NCI-H460 (cell line): ENCODE data around the gene TSPAN5. TPM values are rescaled to one million over a fixed set of nuclear protein-coding genes. Genes with fewer than 3 reads are reported as not detected.
"Not testable (repeated sequence)": the region's sequence is repeated elsewhere in the genome, so short reads cannot be mapped to it uniquely, and the experiment has no call there.

Source experiments
- DNase-seq: peaks from one replicate; pipeline ENCODE4 v3.0.0-alpha.2; 2016; ENCODE audit warnings: low read depth; ENCODE audit errors: extremely low read depth
- total RNA-seq: library from RNA; depleted of rRNA; stranded (reverse); fragments of >200 nt; shearing (Covaris generic); gene quantifications from 2 replicates; pipeline ENCODE4 v1.2.3, GENCODE V29; 2014

Gene TSPAN5
- total RNA-seq, 1 experiment from 2014 or later = 3.0 TPM

DNA sequence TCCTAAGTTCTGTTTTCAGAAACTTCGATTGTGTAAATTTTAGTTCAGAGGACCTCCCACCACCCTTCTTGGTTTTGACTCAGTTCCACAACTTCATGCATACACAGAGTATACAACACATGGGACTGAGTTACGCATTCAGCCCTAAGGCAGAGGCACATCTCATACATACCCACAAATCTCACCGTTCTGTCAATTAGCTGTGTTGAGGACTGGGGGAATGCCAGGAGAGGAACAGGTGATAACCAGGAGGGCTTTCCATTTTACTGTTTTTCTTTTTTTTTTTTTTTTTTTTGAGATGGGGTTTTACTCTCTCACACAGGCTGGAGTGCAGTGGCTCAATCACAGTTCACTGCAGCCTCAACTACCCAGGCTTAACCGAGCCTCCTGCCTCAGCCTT lies 150.2 kb downstream of the TSPAN5 start:
- no peak for DNase-seq

DNA sequence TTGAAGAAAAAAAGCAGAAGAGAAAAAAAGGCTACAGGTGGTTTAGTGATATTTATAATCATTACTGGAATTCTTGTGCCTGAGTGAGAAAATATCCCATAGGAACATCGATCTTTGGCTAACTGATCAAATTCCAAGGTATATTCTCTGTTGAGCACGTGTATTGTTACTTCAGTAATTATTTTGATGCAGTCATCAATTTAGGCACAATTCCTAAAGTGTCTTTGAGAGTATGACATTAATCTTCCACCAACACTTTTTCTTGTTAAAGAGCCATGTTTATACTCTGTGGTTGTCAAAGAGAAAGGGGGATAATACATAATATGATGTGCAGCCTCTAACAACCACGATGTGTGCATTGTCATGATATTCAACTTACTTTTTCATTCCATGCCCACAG lies 151.1 kb downstream of the TSPAN5 start:
- DNase-seq = no peak

DNA sequence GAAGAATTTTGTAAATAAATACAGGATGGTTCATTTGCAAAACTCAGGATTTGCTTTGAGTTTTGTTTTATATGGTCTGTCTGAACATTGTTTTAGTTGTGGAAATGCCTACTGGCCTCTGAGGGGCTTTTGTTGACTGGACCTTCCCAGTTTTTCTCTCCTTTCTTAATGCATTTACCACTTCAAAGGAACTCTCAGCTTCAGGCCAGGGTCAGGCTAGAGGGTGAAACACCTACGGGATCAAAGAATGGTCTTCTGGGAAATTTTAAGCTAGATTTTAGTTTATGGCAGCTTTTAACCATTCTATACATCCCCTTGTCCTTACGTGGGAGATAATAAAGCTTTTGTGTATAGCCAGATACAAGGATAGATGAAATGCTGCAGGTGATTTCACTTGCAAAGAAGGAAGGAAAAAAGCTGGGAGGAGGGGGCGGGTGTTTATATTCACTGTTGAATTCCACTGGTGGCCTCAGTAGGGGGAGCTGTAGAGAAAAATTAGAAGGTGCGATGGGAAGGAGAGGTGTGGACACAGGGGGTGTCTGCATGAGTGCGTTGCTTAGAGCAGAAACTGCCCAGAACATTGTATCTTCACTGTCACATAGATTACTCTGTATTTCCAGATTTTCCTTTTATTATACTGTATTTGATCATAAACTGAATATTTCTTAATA lies 151.8 kb downstream of the TSPAN5 start:
- DNase-seq = no peak

DNA sequence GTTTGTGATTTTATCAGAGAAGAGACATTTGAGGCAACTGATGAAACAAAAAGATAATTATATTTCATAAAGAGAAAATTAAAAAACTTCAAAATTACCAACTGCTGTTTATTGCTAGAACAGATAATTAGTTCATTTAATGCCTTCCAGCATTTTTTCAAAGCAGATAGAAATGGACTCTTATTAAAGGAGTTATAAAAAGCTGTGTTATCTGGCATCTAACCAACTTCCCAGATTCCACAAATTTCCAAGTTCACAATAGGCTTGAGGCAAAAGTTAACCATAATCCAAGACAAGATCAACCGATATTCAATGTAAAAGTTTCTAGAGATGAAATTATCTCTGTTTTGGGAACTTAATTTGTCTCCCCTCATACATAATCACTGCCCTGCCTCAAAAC lies 152.4 kb downstream of the TSPAN5 start:
- no peak for DNase-seq

DNA sequence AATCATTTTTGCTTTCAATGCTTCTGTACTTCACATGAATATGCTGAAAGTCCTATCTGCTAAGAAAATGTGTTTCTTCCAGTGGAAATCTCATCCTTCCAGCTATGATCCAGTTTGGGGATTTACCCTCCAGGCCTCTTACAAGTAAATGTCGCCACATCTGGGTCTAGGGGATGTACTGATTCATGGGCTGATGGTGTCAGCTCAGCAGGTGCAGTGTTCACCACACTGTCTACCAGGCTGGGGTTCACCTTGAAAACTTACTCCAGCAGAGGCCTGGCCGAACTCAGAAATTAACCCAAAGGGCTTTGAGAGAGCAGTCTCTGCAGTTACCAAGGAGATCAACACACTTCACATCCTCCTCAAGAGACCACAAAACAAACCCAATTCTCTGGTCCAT lies 154.3 kb downstream of the TSPAN5 start:
- DNase-seq = no peak

DNA sequence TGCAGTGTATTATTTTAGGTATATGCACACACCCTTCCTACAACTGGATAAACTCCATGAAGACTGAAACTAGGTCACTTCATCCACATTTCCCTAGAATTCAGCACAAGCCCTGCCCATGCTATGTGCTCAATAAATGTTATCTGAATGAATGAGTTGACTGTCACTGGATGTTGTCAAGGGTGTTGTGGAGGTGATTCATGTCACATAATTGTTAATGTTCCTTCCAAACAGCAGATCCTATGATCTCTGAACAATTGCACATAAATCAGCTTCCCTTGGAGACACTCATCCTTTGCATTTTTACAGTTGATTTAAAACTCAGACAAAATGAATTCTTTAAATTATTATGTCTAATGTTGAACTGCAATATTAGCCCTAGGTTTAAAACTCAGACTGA lies 154.7 kb downstream of the TSPAN5 start:
- no peak for DNase-seq

DNA sequence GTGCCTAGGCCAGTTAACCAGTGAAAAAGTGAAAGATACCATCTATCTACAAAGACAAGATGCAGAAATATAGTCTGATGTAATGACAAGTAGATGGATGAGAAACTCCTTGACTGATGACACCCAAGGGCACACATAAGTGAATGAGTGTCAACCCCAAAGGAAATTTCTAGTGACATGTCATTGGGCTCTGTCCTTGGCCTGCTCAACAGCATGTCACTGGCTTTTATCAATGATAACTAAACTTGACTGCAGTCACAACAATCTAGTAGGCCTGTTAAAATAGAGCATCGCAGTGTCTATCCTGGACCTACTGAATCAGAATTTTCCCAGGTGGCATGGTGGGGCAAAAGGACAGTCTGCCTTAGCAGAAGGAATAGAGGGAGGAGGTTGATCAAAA lies 155.8 kb downstream of the TSPAN5 start:
- DNase-seq = no peak

DNA sequence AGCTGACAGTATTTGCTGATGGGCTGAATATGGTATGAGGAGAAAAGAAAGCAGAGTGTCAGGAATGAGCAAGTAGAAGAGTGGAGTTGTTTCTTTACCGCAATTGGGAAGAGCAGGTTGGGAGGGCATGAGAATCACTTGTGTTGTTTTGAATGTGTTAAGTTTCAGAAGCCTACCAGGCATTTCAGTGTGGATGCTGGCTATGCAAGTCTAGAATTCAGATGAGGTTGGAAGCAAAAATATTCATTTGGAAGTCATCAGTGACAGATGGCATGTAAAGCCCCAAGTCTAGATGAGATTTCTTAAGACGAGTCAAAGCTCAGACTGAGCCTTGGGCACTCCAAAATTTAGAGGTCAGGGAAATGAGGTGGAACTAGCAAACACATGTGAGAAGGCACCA lies 156.4 kb downstream of the TSPAN5 start:
- DNase-seq = no peak

DNA sequence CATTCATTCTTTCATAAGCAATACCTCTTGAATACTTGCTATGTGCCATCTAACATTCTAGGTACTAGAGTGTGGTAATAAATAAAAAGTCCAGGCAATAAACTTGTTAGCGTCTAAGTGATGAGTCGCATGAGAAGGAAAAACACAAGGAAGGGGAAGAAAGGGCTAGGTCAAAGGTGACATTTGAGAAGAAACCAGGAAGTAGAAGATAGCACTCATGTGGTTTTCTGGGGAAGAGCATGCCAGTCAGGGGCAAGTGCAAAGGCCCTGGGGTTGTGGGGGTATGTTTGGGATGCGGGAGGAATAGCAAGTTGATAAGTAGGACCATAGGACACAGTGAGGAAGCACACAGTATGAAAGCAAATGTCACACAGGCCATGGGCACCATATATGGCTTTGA lies 157.0 kb downstream of the TSPAN5 start:
- DNase-seq = no peak

DNA sequence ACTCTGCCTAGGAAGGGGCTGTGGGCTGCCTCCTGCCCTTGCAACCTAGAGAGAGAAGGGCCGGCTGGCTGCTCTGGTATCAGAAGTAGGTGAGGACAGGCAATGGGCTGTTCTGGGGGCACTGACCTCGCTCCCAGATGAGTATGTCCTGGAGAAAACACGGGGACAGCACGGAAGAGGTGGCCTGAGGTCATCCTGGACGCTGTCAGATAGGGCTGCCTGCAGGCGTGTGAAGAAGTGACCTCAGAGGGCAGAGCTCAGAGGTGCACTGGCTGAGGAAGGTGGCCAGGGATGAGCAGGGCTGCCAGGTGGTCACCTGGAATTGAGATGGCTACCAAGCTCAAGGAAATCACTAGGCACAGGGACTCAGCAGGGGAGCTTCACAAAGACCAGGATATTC lies 159.6 kb downstream of the TSPAN5 start:
- no peak for DNase-seq

DNA sequence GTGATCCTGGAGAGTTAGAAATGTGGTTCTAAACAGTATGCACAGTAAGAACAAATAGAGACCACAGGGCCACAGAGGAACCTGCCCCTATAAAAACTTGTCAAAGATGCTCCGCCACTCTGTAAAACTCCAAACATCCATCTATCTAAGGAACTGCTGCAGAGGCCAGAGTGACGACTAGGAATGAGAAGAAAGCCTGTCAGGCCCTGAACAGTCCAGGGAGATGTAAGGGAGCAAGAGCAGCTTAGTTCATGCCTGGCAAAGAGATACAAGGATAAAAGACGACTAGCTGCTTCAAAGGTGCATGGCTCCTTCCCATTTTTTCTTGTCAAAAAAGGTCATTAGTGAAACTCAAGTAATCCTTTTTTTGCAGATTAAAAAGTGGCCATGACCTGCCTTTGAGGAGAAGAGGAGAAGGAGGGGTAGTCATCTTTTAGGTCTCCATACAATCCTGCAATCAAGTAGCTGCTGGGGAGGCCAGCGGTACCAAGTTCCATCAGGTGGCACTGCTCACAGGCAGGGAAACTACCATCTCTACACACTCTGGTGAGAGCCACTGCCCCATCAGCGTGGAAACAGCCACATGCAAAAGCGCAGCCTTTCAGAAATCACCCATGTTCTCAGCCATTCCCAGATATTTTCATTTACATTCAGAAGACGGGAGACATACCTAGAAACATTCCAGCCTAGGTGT lies 162.1 kb downstream of the TSPAN5 start:
- DNase-seq = no peak

DNA sequence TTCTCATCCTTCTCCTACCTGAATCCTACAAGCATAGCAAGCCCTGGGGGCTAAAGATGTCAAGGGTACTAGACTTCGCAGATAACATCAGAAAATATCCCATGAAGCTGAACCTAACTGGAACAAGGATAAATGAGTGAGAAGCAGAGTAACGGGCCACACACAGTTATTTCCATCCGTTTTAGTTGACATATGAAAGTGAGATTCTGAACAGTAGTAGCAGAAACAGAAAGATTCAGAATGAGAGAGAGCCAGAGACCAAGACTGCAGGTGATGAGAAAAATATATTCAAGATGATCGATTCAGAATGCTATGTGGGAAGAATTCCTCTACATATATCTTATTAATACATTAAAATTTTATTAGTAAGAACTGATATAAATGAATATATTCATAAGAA lies 165.1 kb downstream of the TSPAN5 start:
- DNase-seq = no peak

DNA sequence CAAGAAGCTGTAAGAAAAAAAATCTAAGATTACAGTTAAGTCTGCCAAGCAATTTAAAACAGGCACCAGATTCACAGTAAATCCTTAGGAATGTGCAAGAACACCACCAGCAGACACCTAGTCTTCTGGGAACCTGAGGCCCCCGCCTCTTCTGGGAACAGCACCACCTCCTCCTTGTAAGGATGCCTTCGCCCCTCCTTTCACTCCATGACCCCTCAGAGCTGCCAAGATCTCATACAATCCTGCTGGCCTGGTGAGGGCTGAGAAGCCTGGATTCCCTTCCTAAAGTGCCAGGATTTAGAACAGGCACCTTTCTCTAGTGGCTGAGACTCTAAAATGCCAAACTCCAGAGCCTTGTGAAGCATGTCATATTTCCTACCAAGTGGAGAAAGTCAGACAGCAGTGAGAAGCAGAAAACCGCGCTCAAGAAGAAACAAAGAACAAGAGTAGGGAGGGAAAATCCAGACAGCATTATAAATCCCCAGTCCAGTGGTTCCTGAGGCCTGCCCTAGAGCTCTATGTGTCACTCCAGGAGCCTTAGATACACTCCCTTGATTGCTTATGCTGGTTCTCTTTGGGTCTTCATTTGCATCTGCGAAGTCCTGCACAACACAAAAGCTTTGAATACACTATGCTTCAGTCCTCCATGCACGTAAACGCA lies 166.4 kb downstream of the TSPAN5 start:
- DNase-seq = no peak

DNA sequence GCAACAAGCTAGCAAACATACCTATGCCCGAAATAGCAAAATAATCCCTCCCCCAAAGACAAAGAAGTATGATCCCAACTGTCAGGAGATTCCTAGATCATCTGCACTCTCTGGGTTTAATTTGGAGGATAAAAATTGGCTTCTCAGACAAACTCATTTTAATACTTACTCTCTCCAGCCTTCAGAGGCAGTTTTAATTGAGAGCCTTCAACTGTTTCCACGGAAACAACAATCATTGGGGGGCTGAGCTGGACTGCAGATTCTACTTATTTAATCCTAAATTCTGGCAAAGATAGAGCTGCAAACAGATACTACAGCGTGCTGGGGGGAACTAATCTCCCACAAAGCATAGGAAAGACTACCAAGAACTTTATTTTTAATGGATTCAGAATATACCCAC lies 168.2 kb downstream of the TSPAN5 start:
- DNase-seq = no peak

DNA sequence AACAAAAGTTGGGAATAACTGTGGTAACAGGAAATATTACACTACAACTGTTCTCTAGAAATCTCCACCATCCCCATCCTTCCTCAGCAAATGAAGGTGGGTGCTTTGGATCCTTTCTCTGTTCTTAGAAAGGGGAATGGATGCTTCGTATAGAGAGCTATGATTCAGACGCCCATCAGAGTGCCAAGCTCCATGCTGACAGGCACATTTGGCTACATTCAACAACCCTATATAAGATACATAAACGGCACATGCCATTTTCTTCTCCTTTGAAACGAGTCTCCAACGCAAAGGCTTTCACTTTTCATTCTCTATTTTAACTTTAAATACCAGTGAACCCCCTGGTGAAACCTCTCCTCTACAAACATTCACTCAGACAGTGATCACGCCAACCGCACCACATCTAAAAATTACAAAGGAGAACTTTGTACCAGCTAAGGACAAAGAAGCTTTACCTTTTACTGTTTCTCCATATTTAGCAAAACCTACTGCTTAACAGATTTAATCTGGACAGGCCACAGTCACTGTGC lies 172.5 kb downstream of the TSPAN5 start:
- no peak for DNase-seq

DNA sequence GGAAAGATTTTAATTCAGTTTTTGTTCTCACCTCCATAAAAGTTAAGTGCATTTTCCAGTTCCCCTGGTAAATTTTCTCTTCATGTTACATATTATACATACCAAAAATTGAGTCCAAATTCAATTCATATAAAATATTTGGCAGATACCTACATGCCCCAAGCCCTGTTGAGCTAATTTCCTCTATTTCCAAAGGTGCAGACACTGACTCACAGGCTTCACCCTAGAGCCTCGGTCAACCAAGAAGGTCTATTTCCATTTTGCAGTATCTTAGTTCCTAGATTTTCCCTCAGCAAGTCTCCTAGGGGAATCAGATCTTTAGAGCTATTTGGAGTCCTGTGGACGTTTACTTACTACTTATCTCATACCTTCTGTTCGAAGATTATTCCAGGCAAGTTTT lies 174.4 kb downstream of the TSPAN5 start:
- DNase-seq = no peak

DNA sequence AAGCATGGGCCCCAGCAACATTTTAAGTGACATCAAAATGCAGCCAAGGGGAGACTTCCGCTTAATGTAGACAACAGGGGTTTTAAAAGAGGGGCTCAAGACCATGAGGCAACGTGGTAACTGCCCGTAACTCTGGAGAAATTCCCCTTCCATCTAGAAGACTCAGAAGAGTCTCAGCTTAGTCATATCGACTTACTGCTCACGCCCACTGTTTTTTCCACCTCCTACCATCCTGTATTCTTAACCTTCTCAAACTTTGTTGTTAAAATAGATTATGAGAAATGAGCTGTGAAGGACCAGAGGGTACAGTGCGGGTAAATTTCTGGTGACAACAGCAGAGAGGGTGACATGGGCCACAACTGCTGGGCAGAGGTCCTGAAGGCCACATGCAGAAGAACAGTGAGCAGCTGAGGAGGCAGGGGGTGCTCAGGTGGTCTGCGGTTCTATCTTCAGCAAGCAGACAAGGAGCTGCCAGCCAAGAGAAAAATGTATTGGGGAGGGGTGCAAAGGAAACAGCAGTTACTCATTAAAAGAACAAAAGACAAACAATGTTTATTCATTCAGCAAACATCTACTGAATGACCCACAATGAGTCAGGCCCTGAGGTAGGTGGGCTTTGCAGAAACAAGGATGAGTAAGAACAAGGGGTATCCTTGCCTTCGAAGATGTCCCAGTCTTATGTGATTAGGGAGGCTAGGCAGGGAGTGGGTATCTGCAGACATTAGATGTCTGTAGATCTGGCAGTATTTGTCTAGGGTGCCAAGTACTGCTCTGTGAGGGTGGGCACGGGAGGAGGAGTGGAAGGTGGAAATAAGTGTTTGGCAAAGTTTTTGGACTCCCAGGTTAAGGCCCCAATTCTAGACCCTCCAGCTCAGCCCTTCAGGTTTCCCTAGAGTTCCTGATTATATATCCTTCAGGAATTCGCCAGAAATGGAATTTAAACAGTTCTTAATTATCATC lies 175.3 kb downstream of the TSPAN5 start:
- no peak for DNase-seq

DNA sequence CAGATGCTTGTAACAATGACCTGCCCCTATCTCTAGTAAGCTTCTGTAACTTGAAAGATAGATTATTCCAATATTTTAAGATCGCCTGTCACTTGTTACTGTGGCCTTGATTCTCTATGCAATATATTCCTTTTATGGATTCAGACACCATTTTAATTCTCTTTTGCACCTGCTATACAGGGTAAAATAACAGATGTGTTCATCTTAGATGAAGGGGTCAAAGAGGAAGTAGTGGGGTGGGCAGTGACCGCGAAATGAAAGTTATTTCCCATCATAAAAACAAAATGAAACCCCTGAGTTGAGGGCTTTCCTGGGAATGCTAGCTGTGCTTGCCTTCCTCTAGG lies 175.9 kb downstream of the TSPAN5 start:
- no peak for DNase-seq

DNA sequence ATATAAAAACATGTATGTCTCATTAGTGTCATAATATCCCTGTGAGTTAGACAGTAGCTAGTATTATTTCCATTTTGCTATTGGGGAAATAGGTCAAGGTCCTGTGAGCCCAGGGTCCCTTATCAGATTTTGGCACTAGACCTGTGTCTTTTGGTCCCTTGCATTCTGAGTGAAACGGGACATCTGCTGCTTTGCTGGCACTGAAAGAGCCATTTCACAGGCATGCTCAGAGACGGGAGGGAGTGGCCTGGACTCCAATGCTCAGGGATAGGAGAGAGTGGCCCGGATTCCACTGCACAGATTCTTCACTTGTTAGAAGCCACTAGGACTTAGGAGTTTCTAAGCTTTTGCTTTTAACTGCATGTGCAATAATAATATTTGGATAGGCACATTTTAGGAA lies 177.2 kb downstream of the TSPAN5 start:
- no peak for DNase-seq

DNA sequence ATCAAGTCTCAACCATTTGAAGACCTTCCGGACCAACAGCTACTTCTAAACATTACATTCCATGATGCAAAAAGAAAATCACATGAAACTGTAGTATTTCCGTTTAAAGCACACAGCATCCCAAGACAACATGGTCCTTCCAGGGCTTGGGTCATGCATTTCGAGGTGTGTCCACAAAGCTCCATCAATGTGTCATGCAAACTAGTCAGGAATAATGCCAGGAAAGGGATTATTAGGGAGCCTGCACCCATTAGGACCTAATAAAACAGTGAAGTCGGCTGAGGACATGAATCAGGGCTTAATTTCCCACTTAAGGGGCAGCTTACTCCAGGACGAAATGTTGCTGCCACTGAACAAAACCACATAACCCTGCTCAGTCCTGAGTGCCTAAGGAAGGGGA lies 177.9 kb downstream of the TSPAN5 start:
- DNase-seq = no peak

DNA sequence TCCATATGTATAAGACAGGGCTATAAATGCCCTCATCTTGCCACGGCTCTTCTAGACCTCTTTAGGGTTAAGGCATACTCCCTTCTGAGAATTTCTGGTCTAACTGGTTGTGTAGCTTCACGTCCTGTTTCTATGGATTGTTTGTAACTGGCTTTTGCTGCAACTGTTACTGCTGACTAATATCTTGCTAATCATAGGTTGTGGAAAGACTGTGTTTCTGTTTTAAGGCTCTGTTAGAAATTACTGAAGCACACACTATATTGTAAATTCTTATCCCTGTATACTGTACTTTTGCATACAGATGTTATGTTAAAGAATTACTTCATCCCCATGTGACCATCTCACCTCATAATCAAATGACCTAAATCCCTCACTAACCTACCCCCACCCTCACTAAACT lies 178.8 kb downstream of the TSPAN5 start:
- DNase-seq = not testable (repeated sequence)
